GM18511 (cell line): ENCODE results near the gene CYP2C19.
"Not testable (repeated sequence)": the region's sequence is repeated elsewhere in the genome, so short reads cannot be mapped to it uniquely, and the experiment has no call there.

ENCODE experiments used
- ATAC-seq: cut with Tn5 transposase; IDR thresholded peaks from one replicate; pipeline ENCODE4 v1.9.1; 2021; ENCODE audit warnings: mild to moderate bottlenecking, moderate library complexity; ENCODE audit not compliant: unreplicated experiment

Gene CYP2C19

DNA sequence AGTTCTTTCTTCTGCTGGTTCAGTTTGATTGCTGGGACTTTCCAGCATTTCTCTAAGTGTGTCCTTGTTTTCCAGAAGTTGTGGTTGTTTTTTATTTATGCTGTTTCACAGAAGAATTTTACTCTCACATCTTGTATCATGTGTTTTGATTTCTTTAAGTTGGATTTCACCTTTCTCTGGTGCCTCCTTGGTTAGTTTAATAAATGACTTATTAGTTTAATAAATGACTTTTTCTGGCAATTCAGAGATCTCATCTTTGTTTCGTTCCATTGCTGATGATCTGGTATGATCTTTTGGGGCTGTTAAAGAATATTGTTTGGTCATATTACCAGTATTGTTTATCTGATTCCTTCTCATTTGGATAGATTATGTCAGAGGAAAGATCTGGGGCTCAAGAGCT, 116.2 kb downstream of the CYP2C19 start:
- ATAC-seq: no peak

- no peak for ATAC-seq
These were observed 116.7 kb downstream of the CYP2C19 start for GRCh38 chr10:94879214-94879613.

GRCh38 chr10:94889123-94889522, 126.6 kb downstream of the CYP2C19 start:
- no peak for ATAC-seq

GRCh38 chr10:94890264-94891022, 128.0 kb downstream of the CYP2C19 start:
- ATAC-seq: no peak

DNA sequence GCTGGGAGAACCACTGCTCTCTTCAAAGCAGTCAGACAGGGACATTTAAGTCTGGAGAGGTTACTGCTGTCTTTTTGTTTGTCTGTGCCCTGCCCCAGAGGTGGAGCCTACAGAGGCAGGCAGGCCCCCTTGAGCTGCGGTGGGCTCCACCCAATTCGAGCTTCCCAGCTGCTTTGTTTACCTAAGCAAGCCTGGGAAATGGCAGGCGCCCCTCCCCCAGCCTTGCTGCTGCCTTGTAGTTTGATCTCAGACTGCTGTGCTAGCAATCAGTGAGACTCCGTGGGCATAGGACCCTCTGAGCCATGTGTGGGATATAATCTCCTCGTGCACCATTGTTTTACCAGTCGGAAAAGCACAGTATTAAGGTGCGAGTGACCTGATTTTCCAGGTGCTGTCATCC, 135.9 kb downstream of the CYP2C19 start:
- not testable (repeated sequence) for ATAC-seq

- no peak for ATAC-seq
These were observed 139.6 kb downstream of the CYP2C19 start for GRCh38 chr10:94902080-94902479.

DNA sequence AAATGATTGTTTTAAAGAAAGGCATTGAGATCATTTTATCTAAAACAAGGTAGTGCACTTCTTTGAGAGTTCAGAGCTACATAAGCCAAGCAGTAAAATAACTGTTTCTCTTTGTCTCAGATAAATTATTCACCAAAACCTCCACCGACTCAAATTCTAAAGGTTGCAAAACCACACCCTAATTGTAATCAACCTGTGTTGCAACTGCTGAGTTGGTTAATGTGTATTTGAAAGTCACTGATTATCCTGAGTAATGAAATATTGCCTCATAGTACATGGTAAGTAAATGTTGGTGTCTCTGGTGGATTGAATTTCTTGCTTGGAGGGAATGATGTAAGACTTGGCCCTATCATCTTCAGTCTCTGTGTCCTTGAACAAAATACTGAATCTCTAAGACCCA, 140.1 kb downstream of the CYP2C19 start:
- no peak for ATAC-seq
